ENCODE measurements around the gene ST3GAL4.

DNA sequence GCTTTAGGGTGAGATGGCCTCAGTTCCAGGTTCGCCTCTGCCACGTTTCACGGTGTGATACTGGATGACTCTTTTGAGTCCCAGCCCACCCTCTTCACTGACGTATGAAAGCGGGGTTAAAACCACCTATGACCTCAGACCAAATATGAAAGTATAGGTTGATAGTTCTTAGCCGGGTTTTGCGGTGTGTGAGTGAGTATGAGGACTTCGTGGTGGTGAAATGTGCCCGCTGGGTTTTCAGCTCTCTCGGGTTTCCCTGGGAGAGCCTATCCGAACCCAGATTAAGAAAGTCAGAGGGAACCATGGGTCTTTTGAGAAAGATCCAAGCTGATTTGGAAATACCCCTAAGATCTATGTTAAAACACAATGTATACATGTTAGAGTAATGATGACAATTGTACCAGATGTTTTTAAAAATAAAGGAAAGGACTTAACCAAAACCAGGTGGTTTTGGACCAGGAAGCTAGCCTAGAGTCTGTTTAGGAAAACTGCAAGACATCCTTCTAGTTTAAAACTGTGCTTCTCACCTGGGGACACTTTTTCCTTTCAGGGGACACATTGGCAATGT lies 25.8 kb upstream of the ST3GAL4 start:
- TF ChIP-seq, protein P1, sequence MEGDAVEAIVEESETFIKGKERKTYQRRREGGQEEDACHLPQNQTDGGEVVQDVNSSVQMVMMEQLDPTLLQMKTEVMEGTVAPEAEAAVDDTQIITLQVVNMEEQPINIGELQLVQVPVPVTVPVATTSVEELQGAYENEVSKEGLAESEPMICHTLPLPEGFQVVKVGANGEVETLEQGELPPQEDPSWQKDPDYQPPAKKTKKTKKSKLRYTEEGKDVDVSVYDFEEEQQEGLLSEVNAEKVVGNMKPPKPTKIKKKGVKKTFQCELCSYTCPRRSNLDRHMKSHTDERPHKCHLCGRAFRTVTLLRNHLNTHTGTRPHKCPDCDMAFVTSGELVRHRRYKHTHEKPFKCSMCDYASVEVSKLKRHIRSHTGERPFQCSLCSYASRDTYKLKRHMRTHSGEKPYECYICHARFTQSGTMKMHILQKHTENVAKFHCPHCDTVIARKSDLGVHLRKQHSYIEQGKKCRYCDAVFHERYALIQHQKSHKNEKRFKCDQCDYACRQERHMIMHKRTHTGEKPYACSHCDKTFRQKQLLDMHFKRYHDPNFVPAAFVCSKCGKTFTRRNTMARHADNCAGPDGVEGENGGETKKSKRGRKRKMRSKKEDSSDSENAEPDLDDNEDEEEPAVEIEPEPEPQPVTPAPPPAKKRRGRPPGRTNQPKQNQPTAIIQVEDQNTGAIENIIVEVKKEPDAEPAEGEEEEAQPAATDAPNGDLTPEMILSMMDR (IDR thresholded peaks at IDR 0.05) = no peak
- no peak for TF ChIP-seq POLR2A (IDR thresholded peaks at IDR 0.05)

All from right lobe of liver (tissue), 4 donors.